Sciatic nerve (tissue), 2 donors: ENCODE results near the gene UBTD1. TPM values are rescaled to one million over a fixed set of nuclear protein-coding genes. Genes with fewer than 3 reads are reported as not detected.
"Not testable (repeated sequence)": the region's sequence is repeated elsewhere in the genome, so short reads cannot be mapped to it uniquely, and the experiment has no call there.

Source experiments
- ATAC-seq: fragments of 200-7000 bp; cut with Tn5 transposase; one replicate; pipeline ENCODE4 v1.9.1; 2020; ENCODE audit warnings: mild to moderate bottlenecking, moderate library complexity
- DNase-seq: peaks from one replicate; pipeline ENCODE4 v3.0.0-alpha.2; 2020; ENCODE audit warnings: low spot score
- intact Hi-C: fragments of 100-400 bp; cut with DNase I; formaldehyde crosslinking; loops from one replicate; pipeline ENCODE4 v1.14.2; 2022
- total RNA-seq: library from RNA; stranded (reverse); fragmentation: NEBNext Ultra II Directional; extraction: Animal tissue kit (Norgen Biotek cat#: 25700); gene quantifications from one replicate; pipeline ENCODE4 v1.2.1, GENCODE V29; 2021
- donor health status: DM: no; HTN: no; CAD: no.
- donor health status: DM: no; HTN: no; CAD: no.

Gene UBTD1, protein sequence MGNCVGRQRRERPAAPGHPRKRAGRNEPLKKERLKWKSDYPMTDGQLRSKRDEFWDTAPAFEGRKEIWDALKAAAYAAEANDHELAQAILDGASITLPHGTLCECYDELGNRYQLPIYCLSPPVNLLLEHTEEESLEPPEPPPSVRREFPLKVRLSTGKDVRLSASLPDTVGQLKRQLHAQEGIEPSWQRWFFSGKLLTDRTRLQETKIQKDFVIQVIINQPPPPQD
- total RNA-seq, result 8.1 TPM

DNA sequence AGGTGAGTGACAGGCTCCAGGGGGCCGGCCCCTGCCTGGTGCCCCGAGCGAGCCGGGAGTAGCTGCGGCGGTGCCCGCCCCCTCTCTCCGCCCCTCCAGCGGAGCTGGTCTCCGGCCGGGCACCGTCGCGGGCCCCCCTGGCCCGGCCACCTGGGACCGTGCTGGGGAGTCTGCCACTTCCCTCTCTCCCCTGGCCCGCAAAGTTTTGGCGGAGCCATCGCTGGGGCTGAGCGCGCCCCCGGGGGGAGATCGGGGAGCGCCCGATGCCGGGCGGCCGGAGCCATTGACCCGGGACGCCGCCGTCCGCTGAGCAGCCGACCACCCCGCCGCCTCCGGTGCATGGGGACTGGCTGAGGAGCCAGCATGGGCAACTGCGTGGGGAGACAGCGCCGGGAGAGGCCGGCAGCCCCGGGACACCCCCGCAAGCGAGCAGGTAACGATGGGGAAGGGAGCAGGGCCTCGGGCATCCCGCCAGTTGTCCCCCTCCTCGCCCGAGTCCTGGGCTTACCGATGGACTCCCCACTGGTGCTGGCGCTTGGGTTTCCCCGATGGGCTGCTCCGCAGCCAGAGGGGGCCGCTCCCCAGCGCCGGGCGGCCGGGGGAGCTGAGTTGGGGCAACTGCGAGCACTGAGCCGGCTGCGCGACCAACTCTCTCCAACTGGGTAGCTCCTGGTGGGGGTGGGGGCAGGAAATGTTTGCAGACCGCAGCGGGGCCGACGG lies at the start of gene UBTD1:
TSS of gene UBTD1 (plus strand) at position 84 of the 720 bp plus-strand sequence. CDS start at position 364, 280 bp downstream.
- ATAC-seq (no peak), DNase-seq (peak; percentile 80)
- intact Hi-C loops, result no loop called here

DNA sequence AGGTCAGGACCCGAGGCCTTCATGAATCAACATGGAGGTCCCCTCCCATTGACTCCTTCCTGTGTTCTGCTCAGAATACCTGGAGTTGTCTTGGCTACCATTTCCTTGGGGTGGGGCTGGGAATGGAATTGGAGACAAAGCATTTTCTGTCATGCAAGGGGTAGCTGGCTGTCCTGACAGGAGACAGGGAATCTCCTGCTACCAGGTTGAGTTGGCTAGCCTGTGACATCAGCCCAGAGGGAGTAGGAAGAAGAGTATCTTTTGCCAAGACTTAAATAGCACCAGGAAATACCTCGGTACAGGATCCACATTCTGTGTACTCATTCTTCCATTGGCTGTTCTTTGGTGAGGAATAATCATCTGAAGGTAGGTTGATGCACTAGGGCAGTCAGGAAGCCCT lies 47.9 kb upstream of the UBTD1 start:
- intact Hi-C loops, result no loop called here
- DNase-seq (no peak), ATAC-seq (no peak)

DNA sequence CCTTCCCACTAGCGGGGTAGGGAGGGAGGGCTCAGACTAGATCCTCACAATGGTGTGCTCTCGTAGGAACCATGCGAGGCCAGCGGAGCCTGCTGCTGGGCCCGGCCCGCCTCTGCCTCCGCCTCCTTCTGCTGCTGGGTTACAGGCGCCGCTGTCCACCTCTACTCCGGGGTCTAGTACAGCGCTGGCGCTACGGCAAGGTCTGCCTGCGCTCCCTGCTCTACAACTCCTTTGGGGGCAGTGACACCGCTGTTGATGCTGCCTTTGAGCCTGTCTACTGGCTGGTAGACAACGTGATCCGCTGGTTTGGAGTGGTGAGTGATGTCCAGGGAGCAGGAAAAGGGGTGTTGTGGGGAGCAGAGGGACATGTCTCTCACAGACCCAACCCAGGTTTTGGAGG lies 47.1 kb upstream of the UBTD1 start:
- intact Hi-C loops, result no loop called here
- DNase-seq, result peak; percentile 46
- no peak for ATAC-seq

DNA sequence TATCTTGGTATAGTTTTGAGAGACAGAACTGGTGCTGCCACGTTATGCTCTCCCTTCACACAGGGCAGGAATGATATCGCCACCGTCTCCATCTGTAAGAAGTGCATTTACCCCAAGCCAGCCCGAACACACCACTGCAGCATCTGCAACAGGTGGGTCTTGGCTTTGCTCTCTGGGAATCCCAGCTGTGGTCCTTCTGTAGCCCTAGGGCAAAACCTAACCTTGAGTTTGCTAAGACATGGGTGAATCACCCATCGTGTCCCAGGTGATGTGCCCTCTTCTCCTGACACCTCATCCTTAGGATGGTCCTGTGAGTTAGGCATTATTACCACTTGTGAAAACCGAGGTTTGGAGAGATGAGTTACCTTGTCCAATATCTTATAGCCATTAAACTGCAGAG lies 46.4 kb upstream of the UBTD1 start:
- ATAC-seq (no peak), DNase-seq (no peak)
- intact Hi-C loops, result no loop called here

DNA sequence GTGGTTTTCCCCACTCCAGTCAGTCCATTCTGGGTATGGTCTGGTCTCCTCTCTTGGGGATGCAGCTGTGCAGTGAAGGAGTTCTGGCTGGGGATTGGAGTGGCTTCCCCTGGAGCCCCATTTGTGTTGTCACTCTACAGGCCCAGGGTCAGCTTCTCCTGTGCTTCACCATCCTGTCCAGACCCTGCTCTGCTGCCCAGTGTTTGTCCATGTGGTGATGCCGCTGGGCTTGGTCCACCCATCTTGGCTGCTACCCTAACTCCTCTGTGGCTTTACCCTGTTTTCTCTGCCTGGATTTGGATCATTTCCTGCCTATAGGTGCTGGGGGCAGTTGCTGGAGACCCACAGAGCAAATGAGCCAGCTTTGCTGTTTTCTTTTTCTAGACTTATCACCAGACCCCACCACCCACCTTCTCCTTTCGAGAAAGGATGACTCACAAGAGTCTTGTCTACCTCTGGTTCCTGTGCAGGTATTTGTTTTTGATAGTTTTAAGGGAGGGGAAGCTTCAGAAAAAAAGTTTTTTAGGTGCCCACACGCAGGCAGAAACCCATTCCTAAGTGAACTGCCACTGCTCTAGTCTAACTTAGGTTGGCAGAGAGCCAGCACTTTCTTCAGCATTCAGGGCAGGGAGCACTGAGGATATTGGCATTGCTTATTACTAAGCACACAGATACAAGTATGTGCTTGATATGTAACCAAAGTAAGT lies 44.2 kb upstream of the UBTD1 start:
- ATAC-seq (peak; percentile 54), DNase-seq (peak; percentile 46)
- intact Hi-C loops, result no loop called here

DNA sequence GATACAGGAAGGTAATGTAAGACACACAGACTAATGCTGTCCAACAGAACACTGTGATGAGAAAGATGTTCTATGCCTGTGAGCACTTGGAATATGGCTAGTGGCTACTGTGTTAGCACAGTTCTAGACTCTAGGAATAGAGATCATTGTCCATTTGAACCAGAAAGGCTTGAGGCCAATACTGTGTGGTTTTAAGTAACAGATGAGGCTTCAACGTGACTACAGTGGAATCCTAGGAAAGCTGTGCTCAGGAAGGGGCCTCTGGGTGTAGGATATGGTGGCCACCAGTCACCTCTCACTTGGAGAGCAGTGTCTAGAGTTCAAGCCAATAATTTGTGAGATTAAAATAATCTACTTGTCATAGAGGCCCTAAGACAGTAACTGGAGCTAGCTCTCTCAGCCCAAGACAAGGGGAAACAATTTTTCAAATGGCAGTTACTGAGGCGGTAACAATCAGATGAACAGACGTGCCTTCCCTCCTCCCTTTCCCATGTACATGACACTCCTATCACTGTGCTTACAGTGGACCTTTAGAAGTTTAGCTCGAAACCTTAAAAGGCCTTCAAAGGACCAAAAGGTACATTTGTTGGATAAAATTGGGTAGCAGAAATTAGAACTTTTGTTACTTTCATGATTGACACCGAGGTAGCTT lies 42.6 kb upstream of the UBTD1 start:
- intact Hi-C loops, result no loop called here
- ATAC-seq (peak; percentile 33), DNase-seq (peak; percentile 7)

DNA sequence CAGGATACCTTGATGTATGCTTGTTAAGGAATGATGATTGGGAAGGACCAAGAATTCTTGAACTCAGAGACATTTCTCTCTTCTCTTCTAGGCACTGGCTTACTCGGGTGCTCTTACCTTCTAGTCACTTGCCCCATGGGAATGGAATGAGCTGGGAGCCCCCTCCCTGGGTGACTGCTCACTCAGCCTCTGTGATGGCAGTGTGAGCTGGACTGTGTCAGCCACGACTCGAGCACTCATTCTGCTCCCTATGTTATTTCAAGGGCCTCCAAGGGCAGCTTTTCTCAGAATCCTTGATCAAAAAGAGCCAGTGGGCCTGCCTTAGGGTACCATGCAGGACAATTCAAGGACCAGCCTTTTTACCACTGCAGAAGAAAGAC lies 42.0 kb upstream of the UBTD1 start:
- intact Hi-C loops, result no loop called here
- ATAC-seq (no peak), DNase-seq (peak; percentile 34)

DNA sequence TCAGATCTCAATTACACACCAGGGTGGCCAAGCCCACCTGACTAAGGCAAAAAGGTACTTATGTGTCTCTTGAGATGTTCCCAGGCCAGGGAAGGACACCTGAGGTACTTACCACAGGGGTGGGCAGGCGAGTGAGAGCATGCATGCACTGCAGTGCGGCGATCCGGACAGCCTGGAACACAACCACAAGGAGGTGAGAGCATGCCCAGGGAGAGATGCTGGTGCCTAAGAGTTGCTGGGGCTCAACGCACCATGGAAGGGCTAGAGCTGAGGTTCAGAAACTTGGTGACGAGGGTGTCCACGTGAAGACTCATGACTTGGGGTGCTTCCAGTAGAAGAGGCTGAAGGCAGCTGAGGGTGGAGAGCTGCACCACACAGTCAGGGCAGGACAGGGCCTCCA lies 39.6 kb upstream of the UBTD1 start:
- peak; percentile 21 for DNase-seq
- ATAC-seq, result no peak
- intact Hi-C loops, result no loop called here

DNA sequence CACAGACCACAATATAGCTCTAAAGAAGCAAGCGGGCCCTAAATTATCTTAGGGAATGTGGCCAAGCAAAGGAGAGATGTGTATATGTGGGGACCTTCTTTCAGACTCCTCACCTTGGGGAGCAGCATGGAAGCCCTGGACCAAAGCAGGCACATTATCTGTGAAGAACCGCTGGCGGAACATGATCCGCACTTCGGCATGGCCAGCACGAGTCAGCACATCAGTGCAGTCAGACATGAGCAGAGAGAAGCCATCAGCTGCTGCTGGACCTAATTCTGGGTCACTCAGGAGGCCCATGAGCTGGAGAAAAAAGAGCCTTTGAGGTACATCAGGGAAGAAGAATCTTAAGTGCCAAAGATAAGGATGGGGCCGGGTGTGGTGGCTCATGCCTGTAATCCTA lies 38.8 kb upstream of the UBTD1 start:
- peak; percentile 51 for DNase-seq
- intact Hi-C loops, result loop anchor here (5.0 kb wide), 1 partner anchor 92 kb away; no protein-coding TSS in a partner anchor
- no peak for ATAC-seq

DNA sequence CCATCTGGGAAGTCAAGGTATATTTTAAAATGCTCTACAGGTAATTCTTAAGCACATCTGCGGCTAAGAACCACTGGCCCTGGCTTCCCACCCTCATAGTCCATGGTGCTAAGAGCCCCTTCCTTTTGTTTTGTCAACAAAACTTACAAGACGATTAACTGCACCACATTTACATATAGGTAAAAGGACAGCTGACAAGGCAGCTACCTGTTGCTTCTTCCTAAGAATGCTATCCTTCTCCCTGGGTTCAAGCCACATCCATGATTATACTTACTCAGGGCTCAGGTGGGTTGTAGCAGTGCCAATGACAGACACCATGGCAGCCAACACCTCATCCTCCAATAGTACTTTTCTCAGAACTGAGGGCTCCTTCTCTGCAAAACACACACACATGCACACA lies 36.4 kb upstream of the UBTD1 start:
- intact Hi-C loops, result loop anchor here (5.0 kb wide), 1 partner anchor 90 kb away; no protein-coding TSS in a partner anchor
- no peak for DNase-seq
- no peak for ATAC-seq

DNA sequence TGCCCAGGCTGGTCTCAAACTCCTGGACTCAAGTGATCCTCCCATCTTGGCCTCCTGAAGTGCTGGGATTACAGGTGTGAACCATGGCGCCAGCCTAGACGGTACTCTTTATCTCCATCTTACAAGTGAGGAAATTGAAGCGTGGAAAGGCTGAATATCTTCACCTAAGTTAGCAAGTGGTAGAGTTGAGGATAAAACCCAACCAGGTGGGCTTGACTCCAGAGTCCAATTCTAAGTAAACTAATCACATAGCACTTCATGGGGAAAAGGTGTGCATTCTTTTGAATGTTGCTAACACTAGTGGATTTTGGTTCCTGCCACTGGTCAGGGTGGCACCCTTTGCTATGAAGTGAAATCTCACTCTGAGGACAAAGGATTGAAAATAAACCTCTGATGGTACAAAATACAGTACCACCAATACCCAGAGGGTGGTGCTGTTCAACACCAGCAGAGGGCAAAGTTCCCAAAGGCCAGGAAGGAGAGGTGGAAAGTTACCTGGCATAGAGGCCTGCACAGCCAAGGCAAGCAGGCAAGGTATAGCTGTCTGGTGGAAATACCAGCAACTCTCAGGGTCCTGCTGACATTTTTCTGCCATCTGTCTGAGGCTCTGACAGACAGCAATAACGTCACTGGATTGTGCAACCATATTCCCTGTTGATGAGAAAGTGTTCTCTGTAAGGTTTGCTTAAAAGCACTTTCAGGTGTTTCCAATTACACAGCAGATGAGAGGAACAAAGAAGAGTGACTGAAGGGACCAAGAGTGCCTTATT lies 35.2 kb upstream of the UBTD1 start:
- intact Hi-C loops, result loop anchor here (5.0 kb wide), 1 partner anchor 89 kb away; no protein-coding TSS in a partner anchor
- DNase-seq, result peak; percentile 42
- ATAC-seq, result peak; percentile 85

DNA sequence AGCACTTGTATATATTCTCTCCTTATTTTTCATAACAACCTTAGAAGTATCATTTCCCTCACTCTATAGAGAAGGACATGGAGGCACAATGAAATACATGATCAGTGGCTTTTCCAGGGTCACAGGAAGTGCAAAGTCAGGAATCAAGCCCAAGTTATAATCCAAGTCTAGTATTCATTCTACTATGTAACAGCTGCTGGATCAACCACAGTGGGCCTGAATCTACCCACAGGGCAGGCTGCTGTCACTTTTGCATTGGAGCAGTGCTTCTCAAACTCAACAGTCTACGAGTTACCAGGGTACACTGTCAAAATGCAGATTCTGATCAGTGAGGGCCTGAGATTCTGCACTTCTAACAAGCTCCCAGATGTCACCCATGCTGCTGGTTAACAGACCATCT lies 34.5 kb upstream of the UBTD1 start:
- intact Hi-C loops, result loop anchor here (5.0 kb wide), 1 partner anchor 88 kb away; no protein-coding TSS in a partner anchor

DNA sequence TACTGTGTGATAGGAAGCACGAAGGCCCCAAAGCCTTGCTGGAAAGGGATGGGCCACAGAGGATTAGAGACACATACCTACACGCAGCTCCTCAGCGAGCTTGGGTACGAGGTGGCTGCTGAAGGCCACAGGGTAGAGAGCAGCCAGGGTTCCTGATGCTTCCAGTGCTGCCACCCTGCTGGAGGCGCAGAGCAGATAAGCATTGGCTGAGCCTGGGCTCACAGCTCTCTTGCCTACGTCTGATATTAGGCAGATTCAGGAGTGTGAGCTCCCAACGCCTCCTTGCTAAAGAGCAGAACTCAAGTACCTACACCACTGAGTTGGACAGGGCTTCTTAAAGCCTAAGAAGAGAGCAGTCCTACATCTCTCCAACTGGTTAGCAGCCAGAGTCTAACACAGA lies 32.7 kb upstream of the UBTD1 start:
- DNase-seq (no peak), ATAC-seq (no peak)
- intact Hi-C loops, result no loop called here

More for the DNA sequence above, 34.5 kb upstream of the UBTD1 start:
- ATAC-seq, result no peak
- peak; percentile 17 for DNase-seq

DNA sequence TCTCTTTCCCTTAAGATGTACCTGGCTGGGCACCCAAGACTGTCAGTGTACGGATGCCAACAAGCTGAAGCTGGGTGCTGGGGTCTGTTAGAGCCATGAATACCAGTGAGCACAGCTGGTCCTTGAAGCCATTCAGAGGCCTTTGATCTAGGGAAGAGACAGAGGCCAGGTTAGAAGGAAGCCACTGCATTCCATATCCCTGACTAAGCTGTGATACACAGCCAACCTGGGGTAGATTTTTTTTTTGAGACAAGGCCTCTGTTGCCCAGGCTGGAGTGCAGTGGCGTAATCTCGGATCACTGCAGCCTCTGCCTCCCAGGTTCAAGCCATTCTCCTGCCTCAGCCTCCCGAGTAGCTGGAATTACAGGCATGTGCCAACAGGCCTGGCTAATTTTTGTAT lies 32.0 kb upstream of the UBTD1 start:
- no peak for ATAC-seq
- no peak for DNase-seq
- intact Hi-C loops, result no loop called here

DNA sequence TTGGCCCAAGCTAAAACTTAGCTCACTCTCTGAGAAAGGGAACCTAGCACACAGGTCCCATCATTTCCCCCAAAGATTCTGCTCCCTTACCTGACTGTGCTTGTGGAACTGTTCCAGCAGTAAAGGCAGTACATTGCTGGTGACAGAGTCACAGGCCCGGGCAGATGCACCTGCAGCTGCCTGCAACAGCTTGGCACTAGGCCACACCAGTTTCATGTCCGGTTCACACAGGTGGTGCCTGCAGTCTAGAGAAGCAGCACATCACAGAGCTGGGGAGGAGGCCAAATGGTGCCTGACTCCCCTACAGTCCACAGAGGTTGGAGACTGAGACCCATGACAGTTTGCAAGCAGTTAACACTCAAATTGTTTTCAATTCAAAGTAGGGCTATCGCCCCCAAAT lies 30.6 kb upstream of the UBTD1 start:
- ATAC-seq, result no peak
- intact Hi-C loops, result no loop called here
- no peak for DNase-seq

DNA sequence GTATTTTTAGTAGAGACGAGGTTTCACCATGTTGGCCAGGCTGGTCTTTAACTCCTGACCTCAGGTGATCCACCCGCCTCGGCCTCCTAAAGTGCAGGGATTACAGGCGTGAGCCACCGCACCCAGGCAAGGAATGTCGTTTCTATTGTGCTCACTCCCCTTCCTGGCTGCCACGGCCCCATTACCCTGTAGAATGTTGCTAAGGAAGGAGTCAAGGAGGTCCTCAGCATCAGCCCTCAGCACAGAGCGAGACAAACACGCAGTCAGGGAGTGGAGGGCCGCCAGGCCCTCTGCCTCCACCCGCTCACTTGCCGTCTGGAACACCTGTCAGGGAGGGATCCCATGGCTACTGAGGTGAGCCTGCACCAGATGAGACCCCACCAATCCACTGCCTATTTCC lies 29.9 kb upstream of the UBTD1 start:
- DNase-seq, intact Hi-C loops, ATAC-seq: not testable (repeated sequence)

DNA sequence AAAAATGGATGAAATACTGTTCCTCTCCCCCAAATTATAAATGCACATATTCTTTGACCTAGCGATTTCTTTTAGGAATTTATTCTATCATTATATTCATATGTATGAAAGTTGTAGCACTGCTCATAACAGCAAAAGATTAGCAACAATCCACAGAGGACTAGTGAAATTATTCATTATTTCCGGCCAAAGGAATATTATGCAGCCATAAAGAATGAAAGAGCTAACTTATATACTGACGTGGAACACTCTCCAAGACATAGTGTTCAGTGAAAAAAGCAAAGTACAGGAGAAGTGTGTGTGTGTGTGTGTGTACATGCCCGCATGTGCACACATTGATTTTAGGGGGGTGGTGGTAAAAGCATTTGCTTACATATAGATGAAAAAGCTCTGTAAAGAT lies 23.8 kb upstream of the UBTD1 start:
- no peak for ATAC-seq
- no peak for DNase-seq
- intact Hi-C loops, result no loop called here

DNA sequence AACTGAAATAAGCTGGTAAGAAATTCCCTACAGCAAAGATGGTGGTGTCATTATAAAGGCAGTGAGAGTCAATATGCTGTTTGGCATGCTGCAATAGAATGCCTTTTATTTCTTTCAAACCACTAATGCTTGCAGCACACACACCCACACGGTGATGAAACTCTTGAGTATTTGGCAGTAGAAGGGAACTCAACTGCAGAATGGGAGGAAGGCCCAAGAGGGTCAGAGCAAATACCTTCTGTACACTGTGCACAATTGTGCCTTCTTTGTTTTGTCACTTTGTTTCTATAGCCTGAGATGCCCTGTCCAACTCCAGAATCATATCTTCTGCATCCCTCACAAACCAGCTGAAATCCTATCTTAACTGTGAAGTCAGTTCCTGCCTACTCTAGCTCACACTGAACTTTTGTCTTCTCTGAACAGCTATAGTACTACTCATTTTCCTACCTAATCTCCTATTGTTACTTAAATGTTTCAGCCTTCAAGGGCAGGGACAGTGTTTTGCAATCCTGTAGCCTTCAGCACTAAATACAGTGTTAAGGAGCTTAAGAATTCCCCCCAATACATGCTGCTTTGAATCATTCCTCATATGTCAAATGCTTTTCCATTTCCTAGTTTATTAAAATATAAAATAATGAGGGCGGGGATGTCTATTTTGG lies 22.7 kb upstream of the UBTD1 start:
- intact Hi-C loops, result no loop called here
- DNase-seq (peak; percentile 42), ATAC-seq (peak; percentile 82)
